Caco-2 (cell line): ENCODE measurements around the gene TBCE. TPM values are rescaled to one million over a fixed set of nuclear protein-coding genes. Genes with fewer than 3 reads are reported as not detected.
"Not testable (repeated sequence)": the region's sequence is repeated elsewhere in the genome, so short reads cannot be mapped to it uniquely, and the experiment has no call there.

Experiments
- BruUV-seq: library from RNA; stranded (reverse); fragments of 400-500 nt; replicated peaks from 2 replicates; lab custom pipeline; 2021; lab: Mats Ljungman, UMichigan
- CTCF ChIA-PET: fragments of 300-600 bp; sonication (Branson Sonifier 250); formaldehyde crosslinking; loops from one replicate; lab custom pipeline; 2022; ENCODE audit warnings: antibody characterized with exemption; lab: Charles Lee
- POLR2A ChIA-PET: fragments of 300-600 bp; sonication (Branson Sonifier 250); formaldehyde crosslinking; loops from one replicate; lab custom pipeline; 2022; ENCODE audit warnings: antibody characterized with exemption; lab: Charles Lee
- DNase-seq, 2 experiments: peaks; one replicate each; pipeline versions ENCODE4 v3.0.0 to v3.0.0-alpha.2; 2020 to 2022
- H3K27me3 ChIP-seq: replicated peaks from 2 replicates; pipeline ENCODE4 v1.6.0; 2011; ENCODE audit warnings: low read length; ENCODE audit not compliant: control insufficient read depth, insufficient read depth
- H3K36me3 ChIP-seq: 2 replicates; pipeline ENCODE4 v1.5.1; 2011; ENCODE audit warnings: low read length; ENCODE audit not compliant: control insufficient read depth, insufficient read depth
- H3K4me1 ChIP-seq: fragments of 250-450 bp; sonication (Bioruptor Pico); 2 replicates; pipeline ENCODE4 v1.5.1; 2020; ENCODE audit warnings: mild to moderate bottlenecking
- H3K4me3 ChIP-seq: 2 replicates; pipeline ENCODE4 v1.5.1; 2011; ENCODE audit warnings: low read depth, mild to moderate bottlenecking, control low read depth, low read length
- H3K9me3 ChIP-seq: fragments of 250-450 bp; sonication (Bioruptor Pico); 2 replicates; pipeline ENCODE4 v1.5.1; 2020; ENCODE audit warnings: mild to moderate bottlenecking, moderate library complexity
- H3K27ac Mint-ChIP-seq: one replicate; pipeline ENCODE4 v1.8.0; 2022; ENCODE audit warnings: mixed read lengths; ENCODE audit not compliant: unreplicated experiment
- H3K27me3 Mint-ChIP-seq: one replicate; pipeline ENCODE4 v1.8.0; 2022; ENCODE audit warnings: mixed read lengths; ENCODE audit not compliant: insufficient read depth, unreplicated experiment
- H3K36me3 Mint-ChIP-seq: one replicate; pipeline ENCODE4 v1.8.0; 2022; ENCODE audit warnings: mild to moderate bottlenecking, mixed read lengths; ENCODE audit not compliant: insufficient read depth, unreplicated experiment
- H3K4me1 Mint-ChIP-seq: one replicate; pipeline ENCODE4 v1.8.0; 2022; ENCODE audit warnings: low read depth, mixed read lengths; ENCODE audit not compliant: unreplicated experiment
- H3K4me3 Mint-ChIP-seq: one replicate; pipeline ENCODE4 v1.8.0; 2022; ENCODE audit warnings: mild to moderate bottlenecking, moderate library complexity, mixed read lengths; ENCODE audit not compliant: unreplicated experiment
- H3K9me3 Mint-ChIP-seq: one replicate; pipeline ENCODE4 v1.8.0; 2022; ENCODE audit warnings: mixed read lengths; ENCODE audit not compliant: unreplicated experiment
- CTCF ChIP-seq, 2 experiments: fragments of 200-600 bp in 1 of 2; IDR thresholded peaks; 1 replicate in 1 of 2; 2 replicates in 1 of 2; pipeline versions ENCODE4 v1.5.1 to v1.8.0; 2011 to 2022; ENCODE audit warnings: antibody characterized with exemption in 1 of 2, control low read depth in 1 of 2, inconsistent platforms in 1 of 2, low read depth in 1 of 2, low read length in 1 of 2, mild to moderate bottlenecking in 1 of 2, moderate library complexity in 1 of 2; ENCODE audit not compliant: insufficient read depth in 1 of 2, severe bottlenecking in 1 of 2, unreplicated experiment in 1 of 2
- intact Hi-C: fragments of 100-400 bp; cut with micrococcal nuclease; formaldehyde crosslinking; loops from one replicate; pipeline ENCODE4 v1.10.0; 2022; ENCODE audit not compliant: unreplicated experiment
- total RNA-seq: library from RNA; stranded (reverse); gene quantifications from 2 replicates; pipeline ENCODE4 v1.2.3, GENCODE V29; 2022

TBCE gene
- total RNA-seq, 1 experiment from 2014 or later, result 40.0 TPM

GRCh38 chr1:235460770-235461169 lies 93.5 kb downstream of the TBCE start:
- intact Hi-C loops, result no loop called here
- Mint-ChIP-seq H3K27ac (no peak overlapping the region), H3K4me1 (no peaks in the 10 kb centered on the region), H3K4me3 (no peak overlapping the region), H3K9me3 (no peaks in the 10 kb centered on the region), H3K36me3 (peaks cover 35% of the 10 kb centered on the region), H3K27me3 (no peaks in the 10 kb centered on the region)
- ChIA-PET POLR2A (no interaction called here), CTCF (interaction anchor here (0.5 kb wide), 1 partner anchor 129 kb away, joined by 5 read pairs; no protein-coding TSS in a partner anchor)
- BruUV-seq, result no TSS peak
- DNase-seq, result no peak
- H3K4me3 ChIP-seq, result no peak overlapping the region
- H3K9me3 ChIP-seq, result no peaks in the 10 kb centered on the region
- no peaks in the 10 kb centered on the region for H3K36me3 ChIP-seq
- no peak for TF ChIP-seq CTCF (IDR thresholded peaks at IDR 0.05; ENCODE audit: insufficient read depth in 1 of 2, low read depth in 1 of 2, low read length in 1 of 2, severe bottlenecking in 1 of 2, unreplicated experiment in 1 of 2)
- H3K27me3 ChIP-seq, result no peaks in the 10 kb centered on the region
- peaks cover 3% of the 10 kb centered on the region; the same call in 1 of the 2 replicates for H3K4me1 ChIP-seq

- H3K27me3 ChIP-seq, result no peaks in the 10 kb centered on the region
- no TSS peak for BruUV-seq
- POLR2A ChIA-PET, result no interaction called here
- no peaks in the 10 kb centered on the region for H3K36me3 ChIP-seq
- TF ChIP-seq CTCF (IDR thresholded peaks at IDR 0.05; ENCODE audit: insufficient read depth in 1 of 2, low read depth in 1 of 2, low read length in 1 of 2, severe bottlenecking in 1 of 2, unreplicated experiment in 1 of 2), result no peak
- H3K9me3 ChIP-seq, result no peaks in the 10 kb centered on the region
- Mint-ChIP-seq H3K9me3 (no peaks in the 10 kb centered on the region), H3K27ac (no peak overlapping the region), H3K27me3 (no peaks in the 10 kb centered on the region), H3K4me1 (no peaks in the 10 kb centered on the region), H3K4me3 (no peak overlapping the region), H3K36me3 (peaks cover 34% of the 10 kb centered on the region)
- H3K4me1 ChIP-seq, result peaks cover 5% of the 10 kb centered on the region; the same call in 1 of the 2 replicates
- DNase-seq, result no peak
- CTCF ChIA-PET, result no interaction called here
- no peak overlapping the region for H3K4me3 ChIP-seq
- intact Hi-C loops, result no loop called here
Observed at GRCh38 chr1:235461954-235462353, 94.7 kb downstream of the TBCE start.

- H3K9me3 Mint-ChIP-seq, H3K4me3 Mint-ChIP-seq, H3K27me3 ChIP-seq, H3K9me3 ChIP-seq, H3K27ac Mint-ChIP-seq, H3K4me3 ChIP-seq, H3K27me3 Mint-ChIP-seq, POLR2A ChIA-PET, H3K36me3 ChIP-seq, BruUV-seq, intact Hi-C loops, H3K4me1 Mint-ChIP-seq, H3K4me1 ChIP-seq, DNase-seq, CTCF ChIA-PET: not testable (repeated sequence)
- H3K36me3 Mint-ChIP-seq, result peaks cover 30% of the 10 kb centered on the region
Observed at GRCh38 chr1:235462832-235463231, 95.6 kb downstream of the TBCE start.

GRCh38 chr1:235465066-235465465 lies 97.8 kb downstream of the TBCE start:
- Mint-ChIP-seq H3K4me3 (no peak overlapping the region), H3K36me3 (peaks cover 25% of the 10 kb centered on the region), H3K9me3 (no peaks in the 10 kb centered on the region), H3K4me1 (no peaks in the 10 kb centered on the region), H3K27me3 (no peaks in the 10 kb centered on the region), H3K27ac (no peak overlapping the region)
- no peak for DNase-seq
- H3K27me3 ChIP-seq, result no peaks in the 10 kb centered on the region
- H3K4me3 ChIP-seq, result no peak overlapping the region
- intact Hi-C loops, result no loop called here
- ChIA-PET POLR2A (no interaction called here), CTCF (no interaction called here)
- no peak for TF ChIP-seq CTCF (IDR thresholded peaks at IDR 0.05; ENCODE audit: insufficient read depth in 1 of 2, low read depth in 1 of 2, low read length in 1 of 2, severe bottlenecking in 1 of 2, unreplicated experiment in 1 of 2)
- H3K9me3 ChIP-seq, result no peaks in the 10 kb centered on the region
- H3K4me1 ChIP-seq, result peaks cover 5% of the 10 kb centered on the region; the same call in 1 of the 2 replicates
- H3K36me3 ChIP-seq, result no peaks in the 10 kb centered on the region
- no TSS peak for BruUV-seq
